Transverse colon (tissue), 4 donors: Measurements from ENCODE around the gene TOM1L2. TPM values are rescaled to one million over a fixed set of nuclear protein-coding genes. Genes with fewer than 3 reads are reported as not detected.

Experiments
- DNase-seq: peaks from one replicate; pipeline ENCODE4 v3.0.0-alpha.2; 2019
- H3K27ac ChIP-seq, 4 donors: fragments of 200-600 bp; sonication (generic); 2 replicates each; pipeline ENCODE4 v1.5.1; 2016 to 2018; ENCODE audit warnings: inconsistent platforms in 4 of 4
- H3K27me3 ChIP-seq: fragments of 200-600 bp; sonication (generic); 2 replicates; pipeline ENCODE4 v1.5.1; 2017; ENCODE audit warnings: inconsistent platforms
- H3K36me3 ChIP-seq, 4 donors: fragments of 200-600 bp; sonication (generic); 2 replicates each; pipeline ENCODE4 v1.5.1; 2017 to 2019; ENCODE audit warnings: inconsistent platforms in 4 of 4
- H3K4me1 ChIP-seq, 4 donors: fragments of 200-600 bp; sonication (generic); 2 replicates each; pipeline ENCODE4 v1.5.1; 2017 to 2020; ENCODE audit warnings: inconsistent platforms in 4 of 4
- H3K4me3 ChIP-seq, 4 donors: fragments of 200-600 bp; sonication (generic); 1 replicate in 1 of 4; 2 replicates in 3 of 4; pipeline versions ENCODE4 v1.5.1 to v1.6.1; 2017 to 2019; ENCODE audit warnings: inconsistent platforms in 4 of 4
- H3K9me3 ChIP-seq, 2 donors: fragments of 200-600 bp; sonication (generic); 2 replicates each; pipeline ENCODE4 v1.5.1; 2017 to 2019; ENCODE audit warnings: inconsistent platforms in 2 of 2
- EP300 ChIP-seq: sonication (generic); formaldehyde crosslinking; IDR thresholded peaks from one replicate; pipeline ENCODE4 v1.6.1; 2017; ENCODE audit warnings: antibody characterized with exemption, low read depth
- POLR2A ChIP-seq: fragments of 450-650 bp; IDR thresholded peaks from one replicate; pipeline ENCODE4 v1.6.1; 2016; ENCODE audit warnings: antibody characterized with exemption, mild to moderate bottlenecking, moderate library complexity
- POLR2AphosphoS5 ChIP-seq, 3 donors: sonication (generic); formaldehyde crosslinking; IDR thresholded peaks; one replicate each; pipeline ENCODE4 v1.6.1; 2016; ENCODE audit warnings: antibody characterized with exemption in 3 of 3
- WGBS, 2 donors: methylation state at CpG; one replicate each; pipeline ENCODE4 v1.1.5; 2018; ENCODE audit warnings: low coverage in 1 of 2; 5-methylcytosine and 5-hydroxymethylcytosine counted together
- in situ Hi-C, 4 donors: fragments of 200-750 bp; cut with MboI; loops; one replicate each; pipeline versions ENCODE4 v1.15.0 to v1.15.1; 2017; ENCODE audit warnings: low sequenced_read_pairs in 3 of 4, low pct_ligation_motif_present in 1 of 4, low pct_unique_long_range_greater_than_20kb in 1 of 4
- intact Hi-C: fragments of 100-400 bp; cut with DNase I; formaldehyde crosslinking; loops from one replicate; pipeline ENCODE4 v1.15.1; 2023; ENCODE audit warnings: low total_unique reads
- total RNA-seq, 4 donors: library from RNA; depleted of rRNA; stranded (reverse); fragments of >200 nt; gene quantifications; one replicate each; pipeline ENCODE4 v1.1.0, GENCODE V29; 2016
- TF ChIP-seq, protein P1 (sequence below), 5 experiments: fragments of 200-600 bp in 3 of 5; fragments of 450-650 bp in 2 of 5; sonication (generic) in 3 of 5; IDR thresholded peaks; 1 replicate in 2 of 5; 2 replicates in 3 of 5; pipeline ENCODE4 v1.5.1; 2016 to 2017; ENCODE audit warnings: antibody characterized with exemption in 5 of 5, inconsistent platforms in 3 of 5, mild to moderate bottlenecking in 2 of 5, moderate library complexity in 1 of 5

Gene TOM1L2
- total RNA-seq, 4 donors from 2014 or later: 65.9 to 178 (median 97.7) TPM

DNA sequence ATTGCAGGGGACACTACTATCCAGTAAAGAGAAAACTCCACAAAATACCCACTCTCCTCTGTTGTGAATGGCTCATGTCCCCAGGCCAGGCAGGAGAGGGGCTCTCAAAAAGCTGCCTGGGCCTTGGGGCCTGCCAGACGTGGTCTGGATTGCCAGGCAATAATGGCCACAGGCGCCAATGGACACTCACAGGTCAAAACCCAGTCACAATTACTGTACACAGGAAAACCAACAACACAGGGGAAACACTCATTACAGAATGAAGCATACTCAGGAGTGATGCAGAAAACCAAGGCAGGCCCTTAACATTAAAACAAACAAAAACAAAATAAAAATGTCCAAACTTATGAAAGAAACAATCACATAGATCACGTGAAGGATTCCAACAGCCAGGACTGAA is 100.3 kb downstream of the TOM1L2 start:
- no peaks in the 10 kb centered on the region for H3K27me3 ChIP-seq
- H3K27ac ChIP-seq: no peak overlapping the region
- TF ChIP-seq EP300 (no peak), POLR2A (no peak), POLR2AphosphoS5 (IDR thresholded peaks at IDR 0.05) (no peak)
- TF ChIP-seq, protein P1, sequence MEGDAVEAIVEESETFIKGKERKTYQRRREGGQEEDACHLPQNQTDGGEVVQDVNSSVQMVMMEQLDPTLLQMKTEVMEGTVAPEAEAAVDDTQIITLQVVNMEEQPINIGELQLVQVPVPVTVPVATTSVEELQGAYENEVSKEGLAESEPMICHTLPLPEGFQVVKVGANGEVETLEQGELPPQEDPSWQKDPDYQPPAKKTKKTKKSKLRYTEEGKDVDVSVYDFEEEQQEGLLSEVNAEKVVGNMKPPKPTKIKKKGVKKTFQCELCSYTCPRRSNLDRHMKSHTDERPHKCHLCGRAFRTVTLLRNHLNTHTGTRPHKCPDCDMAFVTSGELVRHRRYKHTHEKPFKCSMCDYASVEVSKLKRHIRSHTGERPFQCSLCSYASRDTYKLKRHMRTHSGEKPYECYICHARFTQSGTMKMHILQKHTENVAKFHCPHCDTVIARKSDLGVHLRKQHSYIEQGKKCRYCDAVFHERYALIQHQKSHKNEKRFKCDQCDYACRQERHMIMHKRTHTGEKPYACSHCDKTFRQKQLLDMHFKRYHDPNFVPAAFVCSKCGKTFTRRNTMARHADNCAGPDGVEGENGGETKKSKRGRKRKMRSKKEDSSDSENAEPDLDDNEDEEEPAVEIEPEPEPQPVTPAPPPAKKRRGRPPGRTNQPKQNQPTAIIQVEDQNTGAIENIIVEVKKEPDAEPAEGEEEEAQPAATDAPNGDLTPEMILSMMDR (IDR thresholded peaks at IDR 0.05): no peak
- 70 to 87% methylated on average over 1 to 3 of the region's 3 CpGs for WGBS, 2 donors
- no peaks in the 10 kb centered on the region for H3K36me3 ChIP-seq
- intact Hi-C loops (no loop called here), in situ Hi-C loops (loop anchor here in 1 of 4 donors (10.0 to 25.0 kb wide), 2 partner anchors 153 to 185 kb away; partner anchors contain the start of gene RAI1)
- H3K9me3 ChIP-seq: no peaks in the 10 kb centered on the region
- H3K4me3 ChIP-seq: no peak overlapping the region
- peaks cover 7 to 21% (median 9%) of the 10 kb centered on the region in 4 donors for H3K4me1 ChIP-seq
- DNase-seq: no peak

DNA sequence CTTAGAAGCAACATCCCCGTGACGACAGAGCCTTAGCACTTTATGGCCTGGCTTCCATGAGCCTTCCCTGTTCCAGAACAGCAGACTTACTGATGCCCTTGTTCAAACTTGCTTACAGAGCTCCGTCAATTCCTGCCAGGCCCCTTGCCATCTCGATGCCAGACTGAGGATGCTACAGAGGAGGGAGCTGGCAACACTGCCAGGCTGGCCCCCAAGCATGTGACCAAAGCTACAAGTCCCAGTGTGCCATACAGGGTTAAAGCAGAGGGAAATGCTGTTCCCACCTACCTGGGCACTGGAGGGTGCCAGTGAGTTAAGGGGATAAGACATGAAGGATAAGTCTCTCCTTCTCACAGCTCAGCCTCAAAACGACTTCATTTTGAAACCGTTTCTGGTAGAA is 102.0 kb downstream of the TOM1L2 start:
- no peak for DNase-seq
- 80 to 91% methylated on average over 1 to 6 of the region's 6 CpGs for WGBS, 2 donors
- no peaks in the 10 kb centered on the region for H3K9me3 ChIP-seq
- H3K27me3 ChIP-seq: no peaks in the 10 kb centered on the region
- TF ChIP-seq, protein P1 (IDR thresholded peaks at IDR 0.05): no peak
- TF ChIP-seq EP300: no peak
- no peak for TF ChIP-seq POLR2AphosphoS5 (IDR thresholded peaks at IDR 0.05)
- no peak for TF ChIP-seq POLR2A
- no peak overlapping the region for H3K4me3 ChIP-seq
- peaks cover 0 to 9% (median 2%) of the 10 kb centered on the region in 4 donors for H3K4me1 ChIP-seq
- H3K27ac ChIP-seq: no peak overlapping the region
- H3K36me3 ChIP-seq: no peaks in the 10 kb centered on the region
- intact Hi-C loops: no loop called here
- in situ Hi-C loops: loop anchor here in 1 of 4 donors (10.0 to 25.0 kb wide), 2 partner anchors 155 to 183 kb away; partner anchors contain the start of gene RAI1

GRCh38 chr17:17868641-17869522 is 103.3 kb downstream of the TOM1L2 start:
- WGBS, 2 donors: 69 to 71% methylated on average over 14 to 18 of the region's 18 CpGs
- H3K4me3 ChIP-seq: no peak overlapping the region
- H3K27me3 ChIP-seq: no peaks in the 10 kb centered on the region
- H3K27ac ChIP-seq: peak overlapping the region; percentile 2 to 41 (median 34)
- no peak for DNase-seq
- TF ChIP-seq POLR2A: no peak
- TF ChIP-seq POLR2AphosphoS5 (IDR thresholded peaks at IDR 0.05): peak in 1 of 3 donors; percentile 5
- TF ChIP-seq, protein P1 (IDR thresholded peaks at IDR 0.05): no peak
- no peak for TF ChIP-seq EP300
- no peaks in the 10 kb centered on the region for H3K36me3 ChIP-seq
- H3K9me3 ChIP-seq: no peaks in the 10 kb centered on the region
- in situ Hi-C loops (loop anchor here in 2 of 4 donors (10.0 to 25.0 kb wide), 2 partner anchors 64 to 182 kb away; partner anchors contain the start of gene RAI1 (in 1 of the 2)), intact Hi-C loops (loop anchor here (5.0 kb wide), 1 partner anchor 168 kb away; the partner anchor contains the start of genes ATPAF2 and GID4)
- H3K4me1 ChIP-seq: peaks cover 0 to 9% (median 2%) of the 10 kb centered on the region in 4 donors

DNA sequence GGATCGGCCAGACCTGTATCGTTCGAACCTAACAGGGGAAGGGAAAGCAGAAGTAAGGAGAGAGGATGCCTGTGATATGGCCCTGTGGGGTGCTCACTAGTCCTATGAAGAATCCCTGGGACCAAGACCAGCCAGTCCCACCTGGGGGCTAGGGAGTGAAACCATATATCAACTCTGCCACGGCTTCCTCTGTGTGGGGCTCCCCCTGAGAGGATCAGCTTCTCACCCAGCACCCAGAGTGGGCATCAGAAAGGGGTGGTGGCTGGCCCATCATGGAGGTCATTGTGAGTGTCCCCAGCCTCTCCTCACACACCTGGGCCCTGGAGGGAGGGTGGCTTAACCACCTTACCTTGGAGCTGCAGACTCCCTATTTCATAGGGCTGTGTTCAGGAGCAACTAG is 105.3 kb downstream of the TOM1L2 start:
- WGBS, 2 donors: 90 to 95% methylated on average over 2 to 4 of the region's 4 CpGs
- Histone ChIP-seq H3K4me1 (peaks cover 0 to 9% (median 2%) of the 10 kb centered on the region in 4 donors), H3K27me3 (no peaks in the 10 kb centered on the region), H3K9me3 (no peaks in the 10 kb centered on the region), H3K27ac (no peak overlapping the region), H3K4me3 (no peak overlapping the region), H3K36me3 (no peaks in the 10 kb centered on the region)
- intact Hi-C loops: loop anchor here (5.0 kb wide), 1 partner anchor 170 kb away; the partner anchor contains the start of genes ATPAF2 and GID4
- DNase-seq: no peak
- in situ Hi-C loops: loop anchor here in 2 of 4 donors (10.0 to 25.0 kb wide), 2 partner anchors 62 to 180 kb away; partner anchors contain the start of gene RAI1 (in 1 of the 2)
- no peak for TF ChIP-seq POLR2AphosphoS5 (IDR thresholded peaks at IDR 0.05)
- no peak for TF ChIP-seq POLR2A
- TF ChIP-seq EP300: no peak
- TF ChIP-seq, protein P1 (IDR thresholded peaks at IDR 0.05): no peak
